Breast epithelium (tissue), 4 donors: ENCODE data around the gene KLHL3. TPM values are rescaled to one million over a fixed set of nuclear protein-coding genes. Genes with fewer than 3 reads are reported as not detected.

Experiments used
- DNase-seq, 2 donors: peaks; one replicate each; pipeline ENCODE4 v3.0.0-alpha.2; 2019; ENCODE audit warnings: low spot score in 2 of 2
- H3K27ac ChIP-seq, 2 donors: fragments of 200-600 bp; sonication (generic) in 1 of 2; one replicate each; pipeline ENCODE4 v1.5.1; 2016 to 2019; ENCODE audit warnings: mild to moderate bottlenecking in 1 of 2
- H3K27me3 ChIP-seq, 2 donors: fragments of 200-600 bp; sonication (generic) in 1 of 2; one replicate each; pipeline versions ENCODE4 v1.5.1 to v1.6.0; 2017 to 2019; ENCODE audit warnings: control low read depth in 1 of 2, mild to moderate bottlenecking in 1 of 2
- H3K36me3 ChIP-seq: fragments of 200-600 bp; one replicate; pipeline ENCODE4 v1.5.1; 2019
- H3K4me1 ChIP-seq, 2 donors: fragments of 200-600 bp; sonication (generic); one replicate each; pipeline ENCODE4 v1.5.1; 2016 to 2019; ENCODE audit warnings: control low read depth in 1 of 2
- H3K4me3 ChIP-seq, 3 donors: fragments of 200-600 bp; sonication (generic); 1 replicate in 2 of 3; 2 replicates in 1 of 3; pipeline ENCODE4 v1.5.1; 2016 to 2019; ENCODE audit warnings: mild to moderate bottlenecking in 3 of 3, moderate library complexity in 2 of 3
- H3K9me3 ChIP-seq, 2 donors: fragments of 200-600 bp; sonication (generic) in 1 of 2; one replicate each; pipeline ENCODE4 v1.5.1; 2016 to 2019; ENCODE audit warnings: control low read depth in 1 of 2
- CTCF ChIP-seq, 3 donors: fragments of 450-650 bp; IDR thresholded peaks; one replicate each; pipeline ENCODE4 v1.5.1; 2016 to 2017; ENCODE audit warnings: antibody characterized with exemption in 3 of 3, mild to moderate bottlenecking in 3 of 3, moderate library complexity in 3 of 3
- POLR2A ChIP-seq: fragments of 450-650 bp; IDR thresholded peaks from one replicate; pipeline ENCODE4 v1.6.1; 2016; ENCODE audit warnings: antibody characterized with exemption, mild to moderate bottlenecking, moderate library complexity
- POLR2AphosphoS5 ChIP-seq, 3 donors: sonication (generic); formaldehyde crosslinking; IDR thresholded peaks; one replicate each; pipeline ENCODE4 v1.6.1; 2017; ENCODE audit warnings: antibody characterized with exemption in 3 of 3
- intact Hi-C: fragments of 100-400 bp; cut with DNase I; formaldehyde crosslinking; loops from one replicate; pipeline ENCODE4 v1.15.1; 2023; ENCODE audit warnings: low total_unique reads
- total RNA-seq, 3 donors: library from RNA; depleted of rRNA; stranded (reverse); fragments of >200 nt; gene quantifications; one replicate each; pipeline ENCODE4 v1.1.0, GENCODE V29; 2016

Gene KLHL3
- total RNA-seq, 3 donors from 2014 or later, result 4.5 to 11.7 (median 4.9) TPM

GRCh38 chr5:137703565-137703964 is 32.3 kb downstream of the KLHL3 start:
- no peak overlapping the region for H3K27ac ChIP-seq
- no peaks in the 10 kb centered on the region for H3K9me3 ChIP-seq
- no peak overlapping the region for H3K4me3 ChIP-seq
- H3K4me1 ChIP-seq, result no peaks in the 10 kb centered on the region
- intact Hi-C loops, result no loop called here
- H3K36me3 ChIP-seq, result no peaks in the 10 kb centered on the region
- no peak for DNase-seq
- TF ChIP-seq POLR2AphosphoS5 (IDR thresholded peaks at IDR 0.05), result no peak
- TF ChIP-seq POLR2A, result no peak
- no peak for TF ChIP-seq CTCF (IDR thresholded peaks at IDR 0.05)
- H3K27me3 ChIP-seq, result no peaks in the 10 kb centered on the region

- intact Hi-C loops, result no loop called here
These were observed 35.6 kb downstream of the KLHL3 start for GRCh38 chr5:137700282-137700680.

GRCh38 chr5:137699336-137700281 is 36.3 kb downstream of the KLHL3 start:
- no peaks in the 10 kb centered on the region for H3K27me3 ChIP-seq
- intact Hi-C loops, result loop anchor here (5.0 kb wide), 1 partner anchor 1802 kb away; the partner anchor contains the start of gene IL9
- no peak for DNase-seq
- peak overlapping the region; percentile 40 to 67 for H3K27ac ChIP-seq
- H3K9me3 ChIP-seq, result no peaks in the 10 kb centered on the region
- no peaks in the 10 kb centered on the region for H3K36me3 ChIP-seq
- no peak overlapping the region for H3K4me3 ChIP-seq
- H3K4me1 ChIP-seq, result no peaks in the 10 kb centered on the region
- TF ChIP-seq CTCF (IDR thresholded peaks at IDR 0.05) (no peak), POLR2A (no peak), POLR2AphosphoS5 (IDR thresholded peaks at IDR 0.05) (no peak)

More at GRCh38 chr5:137700282-137700680, 35.6 kb downstream of the KLHL3 start:
- Histone ChIP-seq H3K9me3 (no peaks in the 10 kb centered on the region), H3K27me3 (no peaks in the 10 kb centered on the region), H3K4me1 (no peaks in the 10 kb centered on the region), H3K27ac (peak overlapping the region; percentile 40 to 67), H3K36me3 (no peaks in the 10 kb centered on the region), H3K4me3 (no peak overlapping the region)
- no peak for DNase-seq
- TF ChIP-seq POLR2AphosphoS5 (IDR thresholded peaks at IDR 0.05), result no peak
- no peak for TF ChIP-seq CTCF (IDR thresholded peaks at IDR 0.05)
- TF ChIP-seq POLR2A, result no peak

GRCh38 chr5:137696481-137696880 is 39.4 kb downstream of the KLHL3 start:
- Histone ChIP-seq H3K9me3 (no peaks in the 10 kb centered on the region), H3K27me3 (no peaks in the 10 kb centered on the region), H3K27ac (peak overlapping the region in 1 of 2 donors; percentile 20), H3K4me3 (no peak overlapping the region), H3K36me3 (no peaks in the 10 kb centered on the region), H3K4me1 (no peaks in the 10 kb centered on the region)
- no peak for DNase-seq
- TF ChIP-seq CTCF (IDR thresholded peaks at IDR 0.05), result no peak
- no peak for TF ChIP-seq POLR2A
- no peak for TF ChIP-seq POLR2AphosphoS5 (IDR thresholded peaks at IDR 0.05)
- intact Hi-C loops, result loop anchor here (5.0 kb wide), 1 partner anchor 1799 kb away; the partner anchor contains the start of gene IL9
